Urinary bladder (tissue), 4 donors: ENCODE data around the gene MYT1. TPM values are rescaled to one million over a fixed set of nuclear protein-coding genes. Genes with fewer than 3 reads are reported as not detected.
A peak's percentile ranks its signal among the peaks of the same experiment; 100 is the strongest.
"Not testable (repeated sequence)": the region's sequence is repeated elsewhere in the genome, so short reads cannot be mapped to it uniquely, and the experiment has no call there.

Experiments
- DNase-seq: peaks from one replicate; pipeline ENCODE4 v3.0.0-alpha.2; 2015; ENCODE audit errors: extremely low spot score
- H3K27ac ChIP-seq: one replicate; pipeline ENCODE4 v1.5.1; 2013; ENCODE audit warnings: low read depth, mild to moderate bottlenecking, moderate library complexity
- H3K36me3 ChIP-seq: one replicate; pipeline ENCODE4 v1.6.1; 2013; ENCODE audit warnings: mild to moderate bottlenecking, moderate library complexity; ENCODE audit not compliant: insufficient read depth
- H3K4me1 ChIP-seq: one replicate; pipeline ENCODE4 v1.6.1; 2013; ENCODE audit warnings: mild to moderate bottlenecking, moderate library complexity; ENCODE audit not compliant: insufficient read depth
- H3K4me3 ChIP-seq: one replicate; pipeline ENCODE4 v1.5.1; 2013; ENCODE audit warnings: low read depth, low read length
- WGBS: extraction: QIAGEN DNeasy Blood & Tissue Kit; methylation state at CpG from one replicate; pipeline ENCODE4 v1.1.7; 2013; 5-methylcytosine and 5-hydroxymethylcytosine counted together
- polyA plus RNA-seq: library from polyadenylated mRNA; stranded (reverse); fragments of 200-250 nt; gene quantifications from one replicate; pipeline ENCODE4 v1.2.3, GENCODE V29; 2013
- total RNA-seq: library from RNA; depleted of rRNA; stranded (reverse); fragments of >200 nt; gene quantifications from one replicate; pipeline ENCODE4 v1.2.3, GENCODE V29; 2014
- donor health status: healthy with polysubstance abuse.
- donor health status: healthy.

MYT1 gene
- 0.48 TPM for total RNA-seq
- polyA plus RNA-seq = 0.13 TPM

DNA sequence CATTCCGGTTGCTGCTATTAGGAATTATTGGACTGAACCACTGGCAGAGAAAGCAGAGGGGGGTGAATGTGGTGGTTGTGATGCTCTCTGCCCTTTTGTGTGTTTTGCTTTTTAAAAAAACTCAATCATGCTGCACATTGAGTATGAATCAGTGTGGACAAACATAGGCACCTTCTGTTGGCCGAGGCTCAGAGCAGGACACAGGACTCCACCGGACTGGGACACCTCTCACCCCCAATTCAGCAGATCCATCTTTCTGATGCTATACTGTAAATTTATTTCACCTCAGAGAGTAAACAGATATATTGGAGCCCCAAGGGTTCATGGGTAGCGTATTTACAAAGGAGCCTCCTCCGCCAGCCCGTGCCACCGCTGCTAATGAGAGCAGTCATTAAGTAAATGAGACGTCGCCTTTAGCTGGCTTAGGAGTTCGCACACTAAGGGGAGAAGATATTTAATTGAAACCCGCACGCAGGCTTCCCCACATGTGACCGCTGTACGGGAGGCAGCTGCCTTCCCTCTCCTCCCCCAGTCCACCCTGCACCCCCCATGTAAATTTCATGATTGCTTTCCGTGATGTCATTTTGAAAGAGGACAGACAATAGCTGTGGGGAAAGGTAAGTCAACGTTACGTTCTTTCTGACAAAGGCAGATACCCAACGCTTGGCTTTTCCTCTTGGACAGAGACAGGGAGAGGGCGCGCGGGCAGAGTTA, at the start of gene MYT1:
Gene MYT1, plus strand, starts transcription at position 330 of the 714 bp plus-strand sequence. CDS start 34,410 bp downstream, outside the sequence.
- peak; percentile 18 for DNase-seq
- Histone ChIP-seq H3K27ac (no peak within 1 kb of the TSS), H3K4me1 (no peaks in the 10 kb centered on the region), H3K4me3 (no peak within 1 kb of the TSS), H3K36me3 (no peaks in the 10 kb centered on the region)
- WGBS = 72% methylated on average over 21 of the region's 21 CpGs

DNA sequence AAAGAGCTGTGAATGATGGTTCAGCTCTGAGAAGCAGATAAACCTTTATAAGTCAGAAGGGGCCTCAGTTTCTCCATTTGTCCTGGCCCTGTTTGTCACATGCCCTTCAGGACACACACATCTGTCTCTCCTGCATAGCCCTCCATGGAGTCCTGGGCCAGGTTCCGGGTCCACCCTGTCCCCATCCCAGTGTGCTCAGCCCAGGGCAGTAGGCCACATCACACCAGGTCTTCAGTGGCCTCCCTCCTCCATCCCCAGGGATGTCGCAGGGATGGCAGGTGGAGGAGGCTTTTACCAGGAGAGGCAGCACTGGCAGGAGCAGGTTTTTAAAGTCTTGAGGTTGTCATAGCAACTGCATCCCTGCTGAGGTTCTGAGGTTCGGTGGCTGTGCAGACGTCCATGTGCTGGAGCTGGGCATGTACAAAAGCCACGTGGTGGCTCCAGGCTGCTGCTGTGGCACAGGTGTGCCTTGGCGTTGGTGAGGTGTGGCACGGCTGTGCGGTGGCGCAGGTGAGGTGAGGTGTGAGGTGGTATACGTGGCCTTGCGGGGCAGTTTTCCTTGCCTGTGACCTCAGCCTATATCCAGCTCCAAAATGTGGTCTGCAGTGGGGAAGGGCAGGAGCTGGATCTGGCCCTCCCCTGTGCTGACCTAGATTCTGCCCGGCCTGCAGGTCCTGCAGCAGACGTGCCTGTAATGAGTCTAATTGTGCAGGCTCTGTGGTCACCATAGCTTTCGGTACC, 48.9 kb upstream of the MYT1 start:
- 70% methylated on average over 14 of the region's 14 CpGs for WGBS
- no peak overlapping the region for H3K4me3 ChIP-seq
- H3K4me1 ChIP-seq = no peaks in the 10 kb centered on the region
- no peaks in the 10 kb centered on the region for H3K36me3 ChIP-seq
- no peak overlapping the region for H3K27ac ChIP-seq
- DNase-seq = no peak

DNA sequence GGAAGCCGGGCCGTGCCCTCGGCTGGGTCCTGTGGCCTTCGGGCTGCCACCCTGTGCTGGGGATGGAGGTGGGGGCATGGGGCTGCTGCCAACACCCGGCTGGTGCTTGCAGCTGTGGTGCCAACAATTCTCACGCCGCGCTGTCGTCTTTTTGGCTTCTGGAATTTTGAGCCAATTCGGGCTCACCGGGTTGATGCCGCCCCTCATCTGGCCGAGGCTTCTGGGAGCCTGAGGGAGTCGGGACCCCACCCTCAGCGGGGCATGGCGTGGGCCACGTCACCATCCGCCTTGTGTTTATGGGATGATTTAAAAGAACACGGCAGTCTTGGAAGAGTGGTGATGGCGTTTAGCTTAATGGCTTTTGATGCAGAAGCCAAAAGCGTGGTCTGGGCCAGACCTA, 48.2 kb upstream of the MYT1 start:
- WGBS = 76% methylated on average over 21 of the region's 21 CpGs
- no peaks in the 10 kb centered on the region for H3K36me3 ChIP-seq
- no peak for DNase-seq
- no peaks in the 10 kb centered on the region for H3K4me1 ChIP-seq
- no peak overlapping the region for H3K27ac ChIP-seq
- H3K4me3 ChIP-seq = no peak overlapping the region

DNA sequence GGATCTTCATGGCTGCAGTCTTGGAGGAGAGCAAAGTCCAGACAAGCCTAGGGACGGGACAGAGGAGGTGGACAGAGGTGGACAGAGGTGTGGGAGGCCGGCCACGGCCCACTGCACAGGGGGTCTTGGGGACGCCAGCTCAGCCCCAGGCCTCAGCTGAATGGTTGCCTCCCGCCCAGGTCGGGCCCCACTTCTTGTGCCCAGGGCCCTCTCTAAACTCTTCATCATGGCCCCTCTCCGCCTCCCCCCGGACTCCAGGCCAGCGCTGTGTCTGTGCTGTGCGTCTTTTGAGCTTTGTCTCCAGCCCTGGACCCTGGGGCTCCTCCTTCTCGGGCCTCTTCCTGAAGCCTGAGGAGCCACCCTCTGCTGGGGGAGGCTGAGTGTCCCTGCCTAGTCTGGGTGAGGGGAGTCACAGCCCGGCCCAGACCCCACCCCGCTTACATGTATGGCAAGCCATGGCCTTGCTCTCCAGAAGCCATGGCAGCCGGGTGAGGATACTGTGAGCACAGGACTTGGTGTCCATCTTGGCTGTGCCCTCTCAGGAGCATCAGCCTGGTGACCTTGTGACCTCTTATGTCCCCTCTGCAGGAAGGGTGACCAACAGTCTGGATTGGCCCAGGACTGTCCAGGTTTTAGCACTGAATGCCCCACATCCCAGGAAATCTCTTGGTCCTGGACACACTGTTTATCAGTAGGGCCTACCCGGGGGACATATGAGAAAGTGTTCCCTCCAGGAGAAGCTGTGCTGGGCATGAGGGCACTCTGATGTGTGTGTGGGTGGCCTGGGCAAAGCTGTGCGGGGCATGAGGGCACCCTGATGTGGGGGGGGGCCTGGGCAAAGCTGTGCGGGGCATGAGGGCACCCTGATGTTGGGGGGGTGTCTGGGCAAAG, 47.5 kb upstream of the MYT1 start:
- H3K4me1 ChIP-seq = no peaks in the 10 kb centered on the region
- WGBS = 83% methylated on average over 17 of the region's 17 CpGs
- DNase-seq = no peak
- no peak overlapping the region for H3K4me3 ChIP-seq
- no peaks in the 10 kb centered on the region for H3K36me3 ChIP-seq
- H3K27ac ChIP-seq = no peak overlapping the region

DNA sequence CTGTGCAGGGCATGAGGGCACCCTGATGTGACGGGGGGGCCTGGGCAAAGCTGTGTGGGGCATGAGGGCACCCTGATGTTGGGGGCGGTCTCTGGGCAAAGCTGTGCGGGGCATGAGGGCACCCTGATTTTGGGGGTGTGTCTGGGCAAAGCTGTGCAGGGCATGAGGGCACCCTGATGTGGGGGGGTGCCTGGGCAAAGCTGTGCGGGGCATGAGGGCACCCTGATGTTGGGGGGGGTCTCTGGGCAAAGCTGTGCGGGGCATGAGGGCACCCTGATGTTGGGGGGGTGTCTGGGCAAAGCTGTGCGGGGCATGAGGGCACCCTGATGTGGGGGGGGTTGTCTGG, 46.8 kb upstream of the MYT1 start:
- H3K36me3 ChIP-seq, DNase-seq, H3K27ac ChIP-seq, H3K4me3 ChIP-seq, H3K4me1 ChIP-seq: not testable (repeated sequence)
- WGBS = 68% methylated on average over 5 of the region's 6 CpGs

DNA sequence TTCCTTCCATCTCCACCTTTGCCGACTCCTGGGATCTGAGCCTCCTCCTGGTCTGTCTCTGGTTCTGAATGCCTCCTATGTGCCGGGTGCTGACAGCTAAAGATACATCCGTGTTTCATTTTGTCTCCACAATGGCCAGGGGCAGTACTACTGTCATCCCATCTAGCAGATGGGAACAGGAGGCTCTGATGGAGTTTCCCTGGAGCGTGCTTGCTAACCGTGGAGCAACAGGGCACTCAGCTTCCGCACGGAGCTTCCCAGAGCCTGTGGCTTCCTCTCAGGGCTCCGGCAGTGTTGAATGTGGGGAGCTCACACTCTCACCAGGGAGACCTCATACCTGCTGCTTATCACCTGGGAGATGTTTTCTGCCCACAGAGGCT, 45.0 kb upstream of the MYT1 start:
- Histone ChIP-seq H3K36me3 (no peaks in the 10 kb centered on the region), H3K27ac (no peak overlapping the region), H3K4me3 (no peak overlapping the region), H3K4me1 (no peaks in the 10 kb centered on the region)
- WGBS = 74% methylated on average over 8 of the region's 8 CpGs
- DNase-seq = no peak

DNA sequence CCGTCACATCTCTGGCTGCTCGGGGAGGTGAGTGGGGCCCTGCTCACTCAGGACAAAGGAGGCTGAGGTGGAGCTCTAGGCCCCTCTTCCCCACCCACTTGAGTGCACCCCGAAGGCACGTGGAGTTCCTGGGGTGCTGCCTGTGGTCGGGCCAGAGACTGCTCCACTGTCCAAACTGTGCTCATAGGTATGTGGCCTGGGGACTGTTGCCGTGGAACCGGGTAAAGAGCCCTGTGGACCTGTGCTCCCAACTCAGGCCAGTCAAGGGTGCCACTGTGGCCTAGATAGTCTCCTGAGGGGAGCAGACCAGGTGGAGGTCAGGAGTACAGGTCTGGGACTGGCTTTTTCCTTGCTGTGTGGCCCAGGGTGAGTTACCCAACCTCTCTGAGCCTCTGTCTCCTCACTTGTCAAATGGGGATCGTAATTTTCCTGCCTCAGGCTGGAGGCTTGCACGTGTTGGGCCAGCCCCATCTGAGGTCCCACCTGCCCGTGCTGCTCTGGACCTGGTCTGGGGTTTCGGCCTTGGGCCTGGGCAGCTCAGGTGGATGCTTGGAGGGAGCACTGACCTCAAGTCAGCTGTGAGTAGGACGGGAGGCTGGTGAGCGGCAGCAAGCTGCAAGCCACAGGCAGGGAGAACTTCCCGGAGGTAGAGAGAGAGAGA, 44.4 kb upstream of the MYT1 start:
- Histone ChIP-seq H3K36me3 (no peaks in the 10 kb centered on the region), H3K27ac (no peak overlapping the region), H3K4me3 (no peak overlapping the region), H3K4me1 (no peaks in the 10 kb centered on the region)
- WGBS = 62% methylated on average over 14 of the region's 14 CpGs
- DNase-seq = no peak

DNA sequence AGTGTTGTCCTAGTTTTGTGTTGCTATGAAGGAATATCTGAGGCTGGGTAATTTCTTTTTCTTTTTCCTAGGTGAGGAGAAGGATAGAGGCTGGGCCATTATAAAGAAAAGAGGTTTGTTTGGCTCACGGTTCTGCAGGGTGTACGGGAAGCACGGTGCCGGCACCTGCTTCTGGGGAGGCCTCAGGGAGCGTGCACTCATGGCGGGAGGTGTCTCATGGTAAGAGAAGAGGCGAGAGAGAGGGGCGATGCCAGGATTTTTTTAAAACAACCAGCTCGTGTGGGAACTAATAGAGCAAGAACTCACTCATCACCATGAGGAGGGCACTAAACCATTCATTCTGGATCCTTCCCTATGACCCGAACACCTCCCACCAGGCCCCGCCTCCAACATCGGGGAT, 42.7 kb upstream of the MYT1 start:
- H3K4me3 ChIP-seq = no peak overlapping the region
- DNase-seq = no peak

DNA sequence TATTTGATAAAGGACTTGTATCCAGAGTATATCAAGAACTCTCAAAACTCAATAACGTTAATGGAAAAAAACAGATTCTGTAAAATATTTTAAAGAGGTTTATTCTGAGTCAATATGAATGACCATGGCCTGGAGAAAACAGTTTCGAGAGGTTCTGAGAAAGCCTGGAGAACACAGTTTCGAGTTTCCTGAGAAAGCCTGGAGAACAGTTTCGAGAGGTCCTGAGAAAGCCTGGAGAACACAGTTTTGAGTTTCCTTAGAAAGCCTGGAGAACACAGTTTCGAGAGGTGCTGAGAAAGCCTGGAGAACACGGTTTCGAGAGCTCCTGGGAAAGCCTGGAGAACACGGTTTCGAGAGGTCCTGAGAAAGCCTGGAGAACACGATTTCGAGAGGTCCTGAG, 41.3 kb upstream of the MYT1 start:
- H3K36me3 ChIP-seq, H3K4me1 ChIP-seq, DNase-seq, H3K27ac ChIP-seq, H3K4me3 ChIP-seq: not testable (repeated sequence)
- WGBS = 83% methylated on average over 11 of the region's 11 CpGs

More for the DNA sequence above, 42.7 kb upstream of the MYT1 start:
- WGBS = 84% methylated on average over 12 of the region's 12 CpGs
- Histone ChIP-seq H3K36me3 (no peaks in the 10 kb centered on the region), H3K4me1 (no peaks in the 10 kb centered on the region), H3K27ac (no peak overlapping the region)

DNA sequence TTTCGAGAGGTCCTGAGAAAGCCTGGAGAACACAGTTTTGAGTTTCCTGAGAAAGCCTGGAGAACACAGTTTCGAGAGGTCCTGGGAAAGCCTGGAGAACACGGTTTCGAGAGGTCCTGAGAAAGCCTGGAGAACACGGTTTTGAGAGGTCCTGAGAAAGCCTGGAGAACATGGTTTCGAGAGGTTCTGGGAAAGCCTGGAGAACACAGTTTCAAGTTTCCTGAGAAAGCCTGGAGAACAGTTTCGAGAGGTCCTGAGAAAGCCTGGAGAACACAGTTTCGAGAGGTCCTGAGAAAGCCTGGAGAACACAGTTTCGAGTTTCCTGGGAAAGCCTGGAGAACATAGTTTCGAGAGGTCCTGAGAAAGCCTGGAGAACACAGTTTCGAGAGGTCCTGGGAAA, 40.7 kb upstream of the MYT1 start:
- not testable (repeated sequence) for H3K27ac ChIP-seq, H3K4me1 ChIP-seq, DNase-seq, H3K36me3 ChIP-seq, H3K4me3 ChIP-seq
- WGBS = 83% methylated on average over 11 of the region's 11 CpGs

DNA sequence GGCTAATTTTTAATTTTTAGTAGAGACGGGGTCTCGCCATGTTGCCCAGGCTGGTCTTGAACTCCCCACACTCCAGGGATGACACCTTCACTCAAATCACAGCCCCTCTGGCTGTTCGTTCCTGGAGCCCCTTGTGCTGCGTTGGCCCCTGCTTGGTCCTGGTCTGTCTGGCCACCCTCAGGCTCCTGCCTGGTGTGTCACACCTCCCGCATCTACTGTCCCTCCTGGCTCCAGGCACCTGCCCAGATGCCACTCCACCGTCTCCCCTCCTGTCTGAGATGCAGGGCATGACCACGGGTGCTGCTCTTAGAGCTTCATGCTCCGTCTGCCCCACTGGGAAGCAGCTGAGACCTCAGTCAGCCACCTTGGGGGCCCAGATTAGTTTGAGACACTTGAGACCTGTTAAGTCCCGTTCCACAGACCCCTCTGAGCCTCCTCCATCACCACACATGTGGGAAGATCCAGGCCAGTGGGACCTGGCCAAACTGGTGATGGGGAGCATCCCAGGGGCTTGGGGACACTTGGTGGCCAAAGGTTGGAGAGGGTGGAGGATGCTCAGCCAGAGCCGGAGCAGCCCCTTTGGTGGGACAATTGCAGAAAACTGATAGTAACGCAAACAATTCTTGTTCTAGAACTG, 35.0 kb upstream of the MYT1 start:
- Histone ChIP-seq H3K27ac (no peak overlapping the region), H3K4me1 (no peaks in the 10 kb centered on the region), H3K4me3 (no peak overlapping the region), H3K36me3 (no peaks in the 10 kb centered on the region)
- DNase-seq = no peak
- 81% methylated on average over 11 of the region's 11 CpGs for WGBS

DNA sequence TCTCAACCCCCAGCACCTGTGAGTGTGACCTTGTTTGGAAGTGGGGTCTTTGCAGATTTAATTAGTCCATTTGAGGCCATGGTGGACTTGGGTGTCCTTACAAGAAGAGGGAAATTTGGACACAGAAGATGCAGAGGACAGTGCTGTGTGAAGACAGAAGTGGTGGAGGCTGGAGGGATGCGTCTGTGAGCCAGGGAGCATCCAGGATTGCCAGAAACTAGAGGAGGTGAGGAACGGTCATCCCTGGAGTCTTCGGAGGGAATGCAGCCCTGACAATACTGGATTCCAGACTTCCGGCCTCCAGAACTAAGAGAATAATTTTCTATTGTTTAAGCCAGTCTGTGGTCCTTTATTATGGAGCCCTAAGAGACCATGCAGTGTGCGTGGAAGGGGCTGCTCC, 34.0 kb upstream of the MYT1 start:
- no peaks in the 10 kb centered on the region for H3K4me1 ChIP-seq
- WGBS = 65% methylated on average over 5 of the region's 5 CpGs
- no peak overlapping the region for H3K27ac ChIP-seq
- DNase-seq = no peak
- no peaks in the 10 kb centered on the region for H3K36me3 ChIP-seq
- no peak overlapping the region for H3K4me3 ChIP-seq

DNA sequence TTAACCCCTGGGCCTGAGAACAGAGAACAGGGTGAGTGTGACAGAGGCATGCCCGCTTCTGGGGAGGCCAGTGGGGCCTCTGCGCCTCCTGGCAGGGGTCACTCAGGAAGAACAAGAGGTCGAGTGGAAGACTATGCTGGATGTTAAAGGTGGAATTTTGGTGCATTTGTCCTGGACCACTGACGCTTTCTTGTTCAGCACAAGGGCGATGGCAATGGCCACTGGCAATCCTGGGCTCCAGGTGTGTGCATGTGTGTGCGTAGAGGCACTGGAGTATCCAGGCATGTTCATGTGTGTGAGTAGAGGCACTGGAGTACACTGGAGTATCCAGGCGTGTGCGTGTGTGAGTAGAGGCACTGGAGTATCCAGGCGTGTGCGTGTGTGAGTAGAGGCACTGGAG, 33.4 kb upstream of the MYT1 start:
- Histone ChIP-seq H3K4me1 (no peaks in the 10 kb centered on the region), H3K27ac (no peak overlapping the region), H3K4me3 (no peak overlapping the region), H3K36me3 (no peaks in the 10 kb centered on the region)
- 83% methylated on average over 10 of the region's 10 CpGs for WGBS
- no peak for DNase-seq
